ENCODE results near the gene FOXP1.
A peak's percentile ranks its signal among the peaks of the same experiment; 100 is the strongest.

Gene FOXP1

GRCh38 chr3:71384388-71384787 lies 199.1 kb downstream of the FOXP1 start:
- no peaks in the 10 kb centered on the region for H3K9me3 ChIP-seq (ENCODE audit: insufficient read depth, low read length)
- no peak overlapping the region for H3K4me3 ChIP-seq (ENCODE audit: low read length)
- H3K4me2 ChIP-seq (ENCODE audit: low read length) = no peak overlapping the region
- H3K79me2 ChIP-seq (ENCODE audit: low read length) = no peaks in the 10 kb centered on the region
- H2AFZ ChIP-seq (ENCODE audit: low read depth, low read length) = no peak overlapping the region
- no peaks in the 10 kb centered on the region for H4K20me1 ChIP-seq (ENCODE audit: insufficient read depth, low read length)
- H3K4me1 ChIP-seq (ENCODE audit: low read length) = peaks cover 15% of the 10 kb centered on the region
- peaks cover 63% of the 10 kb centered on the region for H3K27me3 ChIP-seq (ENCODE audit: low read depth, low read length)
- H3K27ac ChIP-seq (ENCODE audit: low read length) = no peak overlapping the region
- H3K36me3 ChIP-seq (replicated peaks; ENCODE audit: low read depth, low read length) = no peaks in the 10 kb centered on the region
- no peak overlapping the region for H3K9ac ChIP-seq (ENCODE audit: low read length)
- TF ChIP-seq, protein P1, sequence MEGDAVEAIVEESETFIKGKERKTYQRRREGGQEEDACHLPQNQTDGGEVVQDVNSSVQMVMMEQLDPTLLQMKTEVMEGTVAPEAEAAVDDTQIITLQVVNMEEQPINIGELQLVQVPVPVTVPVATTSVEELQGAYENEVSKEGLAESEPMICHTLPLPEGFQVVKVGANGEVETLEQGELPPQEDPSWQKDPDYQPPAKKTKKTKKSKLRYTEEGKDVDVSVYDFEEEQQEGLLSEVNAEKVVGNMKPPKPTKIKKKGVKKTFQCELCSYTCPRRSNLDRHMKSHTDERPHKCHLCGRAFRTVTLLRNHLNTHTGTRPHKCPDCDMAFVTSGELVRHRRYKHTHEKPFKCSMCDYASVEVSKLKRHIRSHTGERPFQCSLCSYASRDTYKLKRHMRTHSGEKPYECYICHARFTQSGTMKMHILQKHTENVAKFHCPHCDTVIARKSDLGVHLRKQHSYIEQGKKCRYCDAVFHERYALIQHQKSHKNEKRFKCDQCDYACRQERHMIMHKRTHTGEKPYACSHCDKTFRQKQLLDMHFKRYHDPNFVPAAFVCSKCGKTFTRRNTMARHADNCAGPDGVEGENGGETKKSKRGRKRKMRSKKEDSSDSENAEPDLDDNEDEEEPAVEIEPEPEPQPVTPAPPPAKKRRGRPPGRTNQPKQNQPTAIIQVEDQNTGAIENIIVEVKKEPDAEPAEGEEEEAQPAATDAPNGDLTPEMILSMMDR (IDR thresholded peaks at IDR 0.05; ENCODE audit: low read depth, low read length) = no peak
- TF ChIP-seq EZH2phosphoT487 (IDR thresholded peaks at IDR 0.05; ENCODE audit: low read depth) = no peak

DNA sequence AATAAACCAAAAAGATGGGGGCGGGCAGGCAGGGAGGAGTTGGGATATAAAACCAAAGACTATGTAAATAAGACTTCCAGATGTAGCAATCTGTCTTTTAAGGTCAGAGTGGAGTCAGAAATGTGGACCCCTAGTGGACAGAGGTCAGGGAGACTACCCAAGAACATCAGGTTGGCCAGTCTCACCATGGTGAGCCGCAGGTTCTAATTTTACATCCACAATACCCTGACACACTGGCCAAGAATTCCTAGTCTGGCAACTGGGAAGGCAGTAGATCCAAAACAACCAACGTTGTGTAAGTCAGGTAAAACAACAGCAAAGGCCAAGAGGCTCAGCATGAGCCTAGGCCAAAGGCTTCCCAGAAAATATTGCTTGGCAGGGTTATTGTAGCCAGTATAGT lies 203.4 kb downstream of the FOXP1 start:
- Histone ChIP-seq H3K79me2 (ENCODE audit: low read length) (no peaks in the 10 kb centered on the region), H3K9me3 (ENCODE audit: insufficient read depth, low read length) (no peaks in the 10 kb centered on the region), H3K27me3 (ENCODE audit: low read depth, low read length) (peaks cover 74% of the 10 kb centered on the region), H3K9ac (ENCODE audit: low read length) (no peak overlapping the region), H2AFZ (ENCODE audit: low read depth, low read length) (no peak overlapping the region), H3K27ac (ENCODE audit: low read length) (no peak overlapping the region), H4K20me1 (ENCODE audit: insufficient read depth, low read length) (no peaks in the 10 kb centered on the region), H3K4me3 (ENCODE audit: low read length) (no peak overlapping the region), H3K4me1 (ENCODE audit: low read length) (peaks cover 12% of the 10 kb centered on the region; the same call in 1 of the 2 replicates), H3K4me2 (ENCODE audit: low read length) (no peak overlapping the region), H3K36me3 (replicated peaks; ENCODE audit: low read depth, low read length) (no peaks in the 10 kb centered on the region)
- TF ChIP-seq, protein P1 (IDR thresholded peaks at IDR 0.05; ENCODE audit: low read depth, low read length) = peak; percentile 37
- no peak for TF ChIP-seq EZH2phosphoT487 (IDR thresholded peaks at IDR 0.05; ENCODE audit: low read depth)

DNA sequence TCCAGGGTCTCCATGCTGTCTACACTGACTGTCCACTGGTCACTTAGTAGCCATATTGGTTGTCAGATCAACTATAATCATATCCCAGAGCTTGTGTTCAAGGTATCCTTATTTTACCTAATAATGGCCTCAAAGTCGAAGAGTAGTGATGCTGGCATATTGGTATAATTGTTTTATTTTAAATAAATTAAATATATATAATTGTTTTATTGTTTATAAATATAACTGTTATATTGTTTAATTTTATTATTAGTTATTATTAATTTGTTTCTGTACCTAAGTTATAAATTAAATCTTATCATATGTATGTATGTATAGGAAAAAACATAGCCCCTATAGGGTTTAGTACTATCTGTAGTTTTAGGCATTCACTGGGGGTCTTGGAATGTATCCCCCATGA lies 205.0 kb downstream of the FOXP1 start:
- H2AFZ ChIP-seq (ENCODE audit: low read depth, low read length) = no peak overlapping the region
- TF ChIP-seq, protein P1 (IDR thresholded peaks at IDR 0.05; ENCODE audit: low read depth, low read length) = no peak
- no peak overlapping the region for H3K9ac ChIP-seq (ENCODE audit: low read length)

DNA sequence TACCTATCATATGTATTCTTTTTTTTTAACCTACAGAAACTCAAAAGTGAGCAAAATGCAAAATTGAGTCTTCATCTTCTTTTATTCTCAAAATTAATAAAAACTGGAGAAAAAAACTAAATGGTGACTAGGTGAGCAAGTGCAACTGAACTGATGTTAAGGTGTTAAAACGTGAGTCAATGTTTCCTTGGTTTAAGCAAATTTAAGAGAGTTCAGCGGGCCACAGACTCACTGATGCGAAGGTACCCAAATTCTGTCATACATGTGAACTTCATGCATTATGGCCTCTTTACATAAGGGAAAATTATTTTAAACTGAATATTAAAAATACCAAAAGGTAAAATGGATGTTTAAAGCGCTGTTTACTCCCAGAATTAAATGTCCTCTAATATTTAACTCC lies 206.6 kb downstream of the FOXP1 start:
- H3K27ac ChIP-seq (ENCODE audit: low read length) = no peak overlapping the region
- H3K9me3 ChIP-seq (ENCODE audit: insufficient read depth, low read length) = no peaks in the 10 kb centered on the region
- H3K27me3 ChIP-seq (ENCODE audit: low read depth, low read length) = peaks cover 76% of the 10 kb centered on the region
- H4K20me1 ChIP-seq (ENCODE audit: insufficient read depth, low read length) = no peaks in the 10 kb centered on the region
- no peaks in the 10 kb centered on the region for H3K79me2 ChIP-seq (ENCODE audit: low read length)
- no peak for TF ChIP-seq EZH2phosphoT487 (IDR thresholded peaks at IDR 0.05; ENCODE audit: low read depth)
- TF ChIP-seq, protein P1 (IDR thresholded peaks at IDR 0.05; ENCODE audit: low read depth, low read length) = no peak
- H3K4me1 ChIP-seq (ENCODE audit: low read length) = peaks cover 12% of the 10 kb centered on the region; the same call in 1 of the 2 replicates
- H2AFZ ChIP-seq (ENCODE audit: low read depth, low read length) = no peak overlapping the region
- H3K36me3 ChIP-seq (replicated peaks; ENCODE audit: low read depth, low read length) = no peaks in the 10 kb centered on the region
- H3K4me3 ChIP-seq (ENCODE audit: low read length) = no peak overlapping the region
- no peak overlapping the region for H3K4me2 ChIP-seq (ENCODE audit: low read length)
- H3K9ac ChIP-seq (ENCODE audit: low read length) = no peak overlapping the region

More for the DNA sequence above, 205.0 kb downstream of the FOXP1 start:
- H3K4me2 ChIP-seq (ENCODE audit: low read length) = no peak overlapping the region
- H3K4me1 ChIP-seq (ENCODE audit: low read length) = peaks cover 12% of the 10 kb centered on the region; the same call in 1 of the 2 replicates
- no peaks in the 10 kb centered on the region for H3K9me3 ChIP-seq (ENCODE audit: insufficient read depth, low read length)
- no peak overlapping the region for H3K4me3 ChIP-seq (ENCODE audit: low read length)
- H4K20me1 ChIP-seq (ENCODE audit: insufficient read depth, low read length) = no peaks in the 10 kb centered on the region
- no peaks in the 10 kb centered on the region for H3K36me3 ChIP-seq (replicated peaks; ENCODE audit: low read depth, low read length)
- no peaks in the 10 kb centered on the region for H3K79me2 ChIP-seq (ENCODE audit: low read length)
- H3K27ac ChIP-seq (ENCODE audit: low read length) = no peak overlapping the region
- H3K27me3 ChIP-seq (ENCODE audit: low read depth, low read length) = peaks cover 71% of the 10 kb centered on the region

Data from OCI-LY3 (cell line).